ENCODE measurements around the gene LRRN3.

LRRN3 gene

DNA sequence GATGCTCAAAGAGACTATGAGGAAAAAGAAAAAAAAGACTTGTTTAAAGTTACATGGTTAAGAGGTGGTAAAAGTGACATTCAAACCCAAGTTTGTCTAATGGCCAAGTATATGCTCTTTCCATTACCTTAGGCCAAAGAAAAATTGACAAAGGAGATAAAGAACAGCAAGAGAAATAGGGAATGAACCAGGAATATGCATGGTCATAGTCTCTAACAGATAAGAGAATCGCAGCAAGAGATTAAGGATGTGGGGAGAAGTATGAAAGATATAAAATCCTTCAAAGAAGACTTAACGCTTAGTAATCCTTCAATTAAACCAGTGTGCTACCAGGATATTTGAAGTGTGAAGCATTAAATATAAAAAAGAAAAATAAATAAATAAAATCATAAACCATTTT, 23.2 kb upstream of the LRRN3 start:
- TF ChIP-seq, protein P1, sequence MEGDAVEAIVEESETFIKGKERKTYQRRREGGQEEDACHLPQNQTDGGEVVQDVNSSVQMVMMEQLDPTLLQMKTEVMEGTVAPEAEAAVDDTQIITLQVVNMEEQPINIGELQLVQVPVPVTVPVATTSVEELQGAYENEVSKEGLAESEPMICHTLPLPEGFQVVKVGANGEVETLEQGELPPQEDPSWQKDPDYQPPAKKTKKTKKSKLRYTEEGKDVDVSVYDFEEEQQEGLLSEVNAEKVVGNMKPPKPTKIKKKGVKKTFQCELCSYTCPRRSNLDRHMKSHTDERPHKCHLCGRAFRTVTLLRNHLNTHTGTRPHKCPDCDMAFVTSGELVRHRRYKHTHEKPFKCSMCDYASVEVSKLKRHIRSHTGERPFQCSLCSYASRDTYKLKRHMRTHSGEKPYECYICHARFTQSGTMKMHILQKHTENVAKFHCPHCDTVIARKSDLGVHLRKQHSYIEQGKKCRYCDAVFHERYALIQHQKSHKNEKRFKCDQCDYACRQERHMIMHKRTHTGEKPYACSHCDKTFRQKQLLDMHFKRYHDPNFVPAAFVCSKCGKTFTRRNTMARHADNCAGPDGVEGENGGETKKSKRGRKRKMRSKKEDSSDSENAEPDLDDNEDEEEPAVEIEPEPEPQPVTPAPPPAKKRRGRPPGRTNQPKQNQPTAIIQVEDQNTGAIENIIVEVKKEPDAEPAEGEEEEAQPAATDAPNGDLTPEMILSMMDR (IDR thresholded peaks at IDR 0.05), result no peak

DNA sequence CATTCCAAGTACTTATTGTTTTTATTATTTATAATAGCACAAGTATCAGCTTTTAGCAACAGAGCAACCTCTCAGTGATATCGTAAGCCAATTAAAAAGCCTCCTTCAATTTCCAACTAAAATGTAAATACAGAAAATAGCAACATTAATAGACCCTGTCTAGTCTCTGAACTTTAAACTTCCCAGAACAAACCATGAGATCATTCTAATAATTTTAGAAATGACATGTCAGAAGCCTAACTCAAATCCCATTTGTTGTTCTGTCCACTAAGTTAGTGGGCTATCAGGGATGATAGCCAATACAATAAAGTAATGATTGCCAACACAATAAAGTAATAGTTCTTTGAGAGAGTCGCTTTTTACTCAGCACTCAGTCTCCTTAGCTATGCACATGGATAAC, 22.3 kb upstream of the LRRN3 start:
- TF ChIP-seq, protein P1 (IDR thresholded peaks at IDR 0.05), result no peak

DNA sequence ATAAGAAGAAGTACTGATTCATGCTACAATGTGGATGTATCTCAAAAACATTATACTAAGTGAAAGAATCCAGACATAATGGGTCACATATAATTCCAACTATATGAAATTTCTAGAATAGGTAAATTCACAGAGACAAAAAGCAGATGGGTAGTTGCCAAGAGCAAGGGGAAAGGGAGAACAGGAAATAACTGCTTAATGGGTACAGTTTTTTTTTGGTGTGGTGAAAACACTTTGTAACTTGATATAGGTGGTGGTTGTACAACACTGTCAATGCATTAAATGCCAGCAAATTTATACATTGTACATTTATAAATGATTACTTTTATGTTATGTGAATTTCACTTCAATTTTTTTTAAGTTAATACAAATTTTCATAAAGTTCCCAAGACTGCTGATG, 19.4 kb upstream of the LRRN3 start:
- TF ChIP-seq, protein P1 (IDR thresholded peaks at IDR 0.05), result no peak

DNA sequence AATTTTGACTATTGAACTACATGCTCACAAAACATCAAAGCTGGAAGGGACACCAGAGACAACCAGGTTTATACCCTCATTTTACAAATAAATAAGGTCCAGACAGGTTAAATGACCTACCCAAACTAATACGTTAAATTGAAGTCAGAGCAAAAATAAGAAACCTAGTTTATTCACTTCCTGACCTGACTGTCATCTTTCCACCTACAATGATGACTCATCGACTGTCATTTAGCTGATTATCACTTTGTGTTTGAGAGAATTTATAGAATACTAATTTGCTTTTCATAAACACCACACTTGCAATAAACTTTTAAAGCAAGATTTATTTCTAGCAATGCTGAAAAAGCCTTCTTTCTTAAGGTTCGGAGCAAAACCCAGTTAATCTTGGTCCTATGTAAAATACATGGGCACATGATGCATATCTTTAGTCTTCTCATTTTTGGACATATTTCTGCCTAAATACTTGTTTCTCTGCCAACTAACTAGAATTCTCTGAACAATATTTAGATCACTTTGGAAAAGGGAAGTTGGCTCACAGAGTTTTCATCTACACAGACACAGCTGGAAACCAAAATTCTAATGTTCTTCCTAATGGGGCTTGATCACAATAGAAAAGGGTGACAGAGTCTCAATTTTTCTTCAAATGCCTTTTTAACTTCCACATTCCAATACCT, 16.7 kb upstream of the LRRN3 start:
- TF ChIP-seq, protein P1 (IDR thresholded peaks at IDR 0.05), result no peak

DNA sequence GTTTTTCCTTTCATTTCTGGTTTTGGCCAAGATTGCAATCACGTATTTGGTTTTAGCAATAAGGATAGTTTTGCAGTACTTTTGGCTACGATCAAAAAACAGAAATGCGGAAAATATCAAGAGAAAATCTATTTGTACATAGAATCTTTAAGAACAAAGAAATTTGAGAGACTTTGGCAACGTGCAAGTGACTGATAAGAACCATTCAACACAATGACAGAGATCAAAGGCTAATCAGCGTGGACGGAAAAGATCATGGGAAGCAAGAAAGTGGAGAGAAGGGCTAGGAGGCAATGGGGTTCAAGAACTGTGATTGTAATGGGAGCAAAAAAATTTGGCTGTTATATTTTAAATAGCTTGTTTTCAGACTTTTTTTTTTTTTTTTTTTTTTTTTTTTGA, 16.2 kb upstream of the LRRN3 start:
- TF ChIP-seq, protein P1 (IDR thresholded peaks at IDR 0.05), result no peak

DNA sequence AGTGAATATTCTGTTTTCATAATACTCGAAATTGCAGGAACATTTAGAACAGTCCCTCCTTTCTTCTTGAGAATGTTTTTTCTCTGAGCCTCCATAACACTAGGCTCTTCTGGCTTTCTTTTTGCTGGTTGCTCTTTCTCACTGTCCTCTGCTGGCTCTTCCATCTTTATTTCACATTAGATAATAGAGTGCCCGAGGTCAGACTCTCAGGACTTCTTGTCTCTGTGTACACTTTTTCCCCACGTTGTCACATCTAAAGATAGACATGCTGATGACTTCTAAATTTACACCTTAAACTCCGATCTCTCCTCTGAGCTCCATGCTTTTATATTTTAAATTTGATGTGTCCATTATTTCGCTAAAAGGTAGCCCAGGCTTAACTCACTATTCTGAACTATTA, 15.4 kb upstream of the LRRN3 start:
- TF ChIP-seq, protein P1 (IDR thresholded peaks at IDR 0.05), result no peak

DNA sequence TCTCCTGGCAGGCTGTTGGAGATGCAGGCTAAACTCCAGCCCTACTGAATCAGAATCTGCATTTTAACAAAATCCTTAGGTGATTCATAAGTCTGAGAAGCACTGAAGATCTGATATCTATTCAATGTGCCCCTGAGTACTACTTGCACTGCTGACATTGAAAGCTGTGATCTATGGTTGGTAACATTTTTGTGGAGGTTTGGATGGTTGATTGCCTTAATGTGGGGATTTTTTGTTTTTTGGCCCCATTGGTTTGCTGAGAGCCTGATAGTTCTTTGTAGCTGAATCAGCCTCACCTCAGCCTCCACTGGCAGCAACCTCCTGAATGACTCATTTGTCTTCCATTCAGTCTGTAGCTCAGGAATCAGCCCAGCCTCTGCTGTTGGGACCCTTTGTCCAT, 14.7 kb upstream of the LRRN3 start:
- TF ChIP-seq, protein P1 (IDR thresholded peaks at IDR 0.05), result no peak

DNA sequence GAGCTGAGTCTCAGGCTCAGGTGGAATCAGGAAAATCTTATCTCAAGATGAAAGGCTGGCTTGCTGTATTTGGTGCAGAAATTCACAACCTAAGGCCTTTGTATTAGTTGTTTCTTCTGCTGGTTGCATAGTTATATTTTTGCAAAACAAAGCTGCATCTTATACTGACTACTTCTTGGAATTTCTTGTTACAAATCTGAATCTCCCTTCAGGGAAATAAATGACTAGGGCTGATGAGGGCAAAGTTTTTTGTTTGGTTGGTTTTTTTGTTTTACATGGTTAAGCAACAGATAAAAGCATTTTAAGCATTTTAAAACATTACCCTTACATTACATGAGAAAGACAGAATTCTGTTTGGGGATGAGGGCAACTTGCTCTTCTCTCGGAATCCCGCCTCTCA, 13.9 kb upstream of the LRRN3 start:
- TF ChIP-seq, protein P1 (IDR thresholded peaks at IDR 0.05), result no peak
